IMR-90 (cell line): ENCODE data around the gene RBM42. TPM values are rescaled to one million over a fixed set of nuclear protein-coding genes. Genes with fewer than 3 reads are reported as not detected.

Experiments used
- ATAC-seq: fragments of 200-7000 bp; cut with Tn5 transposase; 2 replicates; pipeline ENCODE4 v1.9.1; 2020; ENCODE audit warnings: low read depth, mild to moderate bottlenecking, moderate library complexity
- BruUV-seq: library from RNA; stranded (reverse); fragments of 400-500 nt; replicated peaks from 2 replicates; lab custom pipeline; 2021; lab: Mats Ljungman, UMichigan
- CTCF ChIA-PET: fragments of 300-600 bp; formaldehyde crosslinking; extraction: SDS; loops from one replicate; lab custom pipeline; 2021; ENCODE audit warnings: antibody characterized with exemption; lab: Yijun Ruan, JAX
- POLR2A ChIA-PET: fragments of 300-600 bp; sonication (Branson Sonifier 250); formaldehyde crosslinking; loops from one replicate; lab custom pipeline; 2022; ENCODE audit warnings: antibody characterized with exemption; ENCODE audit not compliant: unreplicated experiment; lab: Charles Lee
- DNase-seq: peaks from one replicate; pipeline ENCODE4 v3.0.0; 2013
- H2AFZ ChIP-seq: replicated peaks from 2 replicates; pipeline ENCODE3; 2013; ENCODE audit warnings: low read length, mild to moderate bottlenecking; ENCODE audit not compliant: poor library complexity
- H2AK5ac ChIP-seq: 2 replicates; pipeline ENCODE4 v1.6.1; 2013; ENCODE audit warnings: low read depth, low read length, inconsistent platforms
- H2AK9ac ChIP-seq: replicated peaks from 2 replicates; pipeline ENCODE3; 2013; ENCODE audit warnings: mild to moderate bottlenecking, low read depth, low read length, moderate library complexity; ENCODE audit not compliant: poor library complexity
- H2BK120ac ChIP-seq: 2 replicates; pipeline ENCODE4 v1.6.1; 2013; ENCODE audit warnings: low read depth, low read length, inconsistent platforms
- H2BK15ac ChIP-seq: 3 replicates; pipeline ENCODE4 v1.6.1; 2013; ENCODE audit warnings: low read depth, low read length, inconsistent platforms
- H2BK20ac ChIP-seq: 2 replicates; pipeline ENCODE4 v1.6.1; 2013; ENCODE audit warnings: low read depth, mild to moderate bottlenecking, inconsistent platforms, low read length, moderate library complexity
- H2BK5ac ChIP-seq: 2 replicates; pipeline ENCODE4 v1.6.1; 2013; ENCODE audit warnings: mild to moderate bottlenecking, low read depth, low read length, inconsistent platforms; ENCODE audit not compliant: poor library complexity, severe bottlenecking
- H3K14ac ChIP-seq: replicated peaks from 2 replicates; pipeline ENCODE4 v1.6.1; 2013; ENCODE audit warnings: low read depth, low read length, inconsistent platforms
- H3K18ac ChIP-seq: 2 replicates; pipeline ENCODE4 v1.6.1; 2013; ENCODE audit warnings: low read depth, low read length, control low read depth
- H3K23ac ChIP-seq: 2 replicates; pipeline ENCODE4 v1.6.1; 2013; ENCODE audit warnings: low read depth, low read length, inconsistent platforms
- H3K27ac ChIP-seq: 2 replicates; pipeline ENCODE4 v1.5.1; 2013; ENCODE audit warnings: mild to moderate bottlenecking, control low read depth, low read length; ENCODE audit not compliant: insufficient read depth
- H3K27me3 ChIP-seq: 2 replicates; pipeline ENCODE4 v1.6.1; 2013; ENCODE audit warnings: low read length; ENCODE audit not compliant: control insufficient read depth, insufficient read depth
- H3K36me3 ChIP-seq: 2 replicates; pipeline ENCODE4 v1.6.1; 2013; ENCODE audit warnings: low read length, mixed read lengths; ENCODE audit not compliant: control insufficient read depth, insufficient read depth
- H3K4ac ChIP-seq: 2 replicates; pipeline ENCODE4 v1.6.1; 2013; ENCODE audit warnings: low read depth, low read length, inconsistent platforms
- H3K4me1 ChIP-seq: 2 replicates; pipeline ENCODE4 v1.6.1; 2013; ENCODE audit warnings: low read length, mixed read lengths; ENCODE audit not compliant: control insufficient read depth, insufficient read depth
- H3K4me2 ChIP-seq: 2 replicates; pipeline ENCODE4 v1.6.1; 2013; ENCODE audit warnings: low read depth, mild to moderate bottlenecking, control low read depth, low read length, moderate library complexity
- H3K4me3 ChIP-seq: 2 replicates; pipeline ENCODE4 v1.5.1; 2013; ENCODE audit warnings: low read depth, mild to moderate bottlenecking, control low read depth, low read length, moderate library complexity; ENCODE audit not compliant: insufficient read depth
- H3K56ac ChIP-seq: 2 replicates; pipeline ENCODE4 v1.6.1; 2013; ENCODE audit warnings: low read length, inconsistent platforms; ENCODE audit not compliant: insufficient read depth; ENCODE audit errors: extremely low read depth
- H3K79me1 ChIP-seq, 2 experiments: 2 replicates each; pipeline ENCODE4 v1.6.1; 2013; ENCODE audit warnings: low read length in 2 of 2, inconsistent platforms in 1 of 2, low read depth in 1 of 2
- H3K9ac ChIP-seq: 2 replicates; pipeline ENCODE4 v1.6.1; 2013; ENCODE audit warnings: low read depth, low read length, control low read depth
- H3K9me1 ChIP-seq: 2 replicates; pipeline ENCODE4 v1.6.1; 2013; ENCODE audit warnings: low read length, inconsistent platforms; ENCODE audit not compliant: insufficient read depth
- H3K9me3 ChIP-seq: 2 replicates; pipeline ENCODE4 v1.6.1; 2013; ENCODE audit warnings: low read length; ENCODE audit not compliant: control insufficient read depth, insufficient read depth
- H4K20me1 ChIP-seq: 2 replicates; pipeline ENCODE4 v1.6.1; 2013; ENCODE audit warnings: low read length, inconsistent platforms; ENCODE audit not compliant: insufficient read depth
- H4K5ac ChIP-seq: 2 replicates; pipeline ENCODE4 v1.6.1; 2013; ENCODE audit warnings: mild to moderate bottlenecking, low read depth, low read length, control low read depth
- H4K8ac ChIP-seq, 2 experiments: 2 replicates each; pipeline ENCODE4 v1.6.1; 2013; ENCODE audit warnings: low read depth in 2 of 2, low read length in 2 of 2, control low read depth in 1 of 2, inconsistent platforms in 1 of 2
- H4K91ac ChIP-seq: 2 replicates; pipeline ENCODE4 v1.6.1; 2013; ENCODE audit warnings: low read depth, low read length, inconsistent platforms; ENCODE audit not compliant: insufficient read depth
- BHLHE40 ChIP-seq: fragments of 150-350 bp; IDR thresholded peaks from 2 replicates; pipeline ENCODE4 v1.6.1; 2016; ENCODE audit warnings: mild to moderate bottlenecking, low read depth, low read length
- CEBPB ChIP-seq: IDR thresholded peaks from 2 replicates; pipeline ENCODE4 v1.6.1; 2012; ENCODE audit warnings: low read depth, low read length, improper control_type of control experiment
- CHD1 ChIP-seq: IDR thresholded peaks from 2 replicates; pipeline ENCODE4 v1.6.1; 2012; ENCODE audit warnings: low read depth, low read length, improper control_type of control experiment
- ELK1 ChIP-seq: fragments of 150-350 bp; IDR thresholded peaks from 2 replicates; pipeline ENCODE4 v1.6.1; 2016; ENCODE audit warnings: low read depth, mild to moderate bottlenecking, low read length, moderate library complexity, borderline replicate concordance
- FOS ChIP-seq: fragments of 150-350 bp; IDR thresholded peaks from 2 replicates; pipeline ENCODE4 v1.6.1; 2016; ENCODE audit warnings: low read depth, low read length
- MAFK ChIP-seq: IDR thresholded peaks from 2 replicates; pipeline ENCODE4 v1.6.1; 2012; ENCODE audit warnings: low read depth, low read length, improper control_type of control experiment
- MAZ ChIP-seq: IDR thresholded peaks from 2 replicates; pipeline ENCODE4 v1.6.1; 2012; ENCODE audit warnings: low read depth, mild to moderate bottlenecking, low read length, improper control_type of control experiment, moderate library complexity, borderline replicate concordance
- MXI1 ChIP-seq: IDR thresholded peaks from 2 replicates; pipeline ENCODE4 v1.6.1; 2012; ENCODE audit warnings: low read depth, mild to moderate bottlenecking, low read length, moderate library complexity, borderline replicate concordance
- NFE2L2 ChIP-seq: fragments of 150-350 bp; IDR thresholded peaks from 2 replicates; pipeline ENCODE4 v1.6.1; 2016; ENCODE audit warnings: low read depth, mild to moderate bottlenecking, low read length
- POLR2A ChIP-seq: IDR thresholded peaks from 2 replicates; pipeline ENCODE4 v1.6.1; 2012; ENCODE audit warnings: mild to moderate bottlenecking, low read depth, low read length
- RAD21 ChIP-seq: IDR thresholded peaks from 2 replicates; pipeline ENCODE4 v1.6.1; 2012; ENCODE audit warnings: low read length, improper control_type of control experiment
- RCOR1 ChIP-seq: IDR thresholded peaks from 2 replicates; pipeline ENCODE4 v1.6.1; 2012; ENCODE audit warnings: mild to moderate bottlenecking, low read length, improper control_type of control experiment; ENCODE audit not compliant: insufficient replicate concordance
- RFX5 ChIP-seq: IDR thresholded peaks from 2 replicates; pipeline ENCODE4 v1.8.0; 2012; ENCODE audit warnings: low read depth, mild to moderate bottlenecking, low read length, moderate library complexity
- SMC3 ChIP-seq: fragments of 150-350 bp; IDR thresholded peaks from 2 replicates; pipeline ENCODE4 v1.6.1; 2016; ENCODE audit warnings: low read depth, mild to moderate bottlenecking, antibody characterized with exemption, low read length, moderate library complexity
- WGBS, 2 experiments: methylation state at CpG; one replicate each; pipeline versions ENCODE4 v1.1.5 to v1.1.7; 2013; ENCODE audit warnings: missing lambda C conversion rate in 2 of 2; ENCODE audit not compliant: insufficient read length in 1 of 2; ENCODE audit errors: extremely low coverage in 2 of 2; 5-methylcytosine and 5-hydroxymethylcytosine counted together
- dilution Hi-C: fragments of 300-500 bp; cut with HindIII; formaldehyde crosslinking; loops from one replicate; pipeline ENCODE4 v1.14.3; 2018; ENCODE audit warnings: low sequenced_read_pairs; ENCODE audit not compliant: unreplicated experiment
- in situ Hi-C: fragments of 300-500 bp; cut with MboI; formaldehyde crosslinking; loops from 3 replicates; pipeline ENCODE4 v1.14.3; 2019; ENCODE audit warnings: low sequenced_read_pairs, inconsistent platforms, mixed read lengths
- intact Hi-C: fragments of 100-400 bp; cut with micrococcal nuclease; formaldehyde crosslinking; loops from 2 replicates; pipeline ENCODE4 v1.10.0; 2022
- polyA plus RNA-seq, 3 experiments: library from polyadenylated mRNA; depleted of rRNA; stranded (reverse); fragments of >200 nt; gene quantifications; 2 replicates each; pipeline ENCODE4 v1.2.3, GENCODE V29; 2012; ENCODE audit warnings: low replicate concordance in 1 of 3
- total RNA-seq: library from RNA; depleted of rRNA; stranded (reverse); fragments of >200 nt; gene quantifications from 2 replicates; pipeline ENCODE4 v1.2.3, GENCODE V29; 2012
- TF ChIP-seq, protein P1 (sequence below): fragments of 150-350 bp; IDR thresholded peaks from 2 replicates; pipeline ENCODE4 v1.6.1; 2017; ENCODE audit warnings: mild to moderate bottlenecking, antibody characterized with exemption, low read length, low read depth
- TF ChIP-seq, protein P2 (sequence below): conservative IDR thresholded peaks from 2 replicates; pipeline ENCODE4 v1.5.1; 2012; ENCODE audit warnings: mild to moderate bottlenecking, low read depth, low read length, improper control_type of control experiment

The RBM42 gene
- total and polyA plus RNA-seq, 2 of the 4 experiments (the other 2 are of a cell fraction): 19.0 to 41.5 TPM

DNA sequence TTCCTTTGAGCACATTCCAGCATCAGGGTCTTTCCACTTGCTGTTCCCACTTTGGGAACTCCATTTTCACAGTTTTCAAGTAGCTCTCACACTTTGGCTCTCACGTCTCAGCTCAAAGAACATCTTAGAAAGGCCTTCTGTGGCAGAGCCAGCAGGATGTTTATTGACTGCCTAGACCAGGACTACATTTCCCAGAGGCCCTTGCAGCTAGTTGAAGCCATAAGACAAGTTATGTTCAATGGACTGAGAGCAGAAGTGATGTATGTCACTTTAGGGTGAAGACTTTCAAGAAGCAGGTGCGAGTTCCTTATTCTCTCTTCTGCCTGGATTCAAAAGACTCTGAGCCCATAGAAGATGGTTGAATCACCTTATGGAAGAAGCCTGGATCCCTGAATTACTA, 20.6 kb upstream of the RBM42 start:
- dilution Hi-C loops: no loop called here
- H3K79me1 ChIP-seq: peaks cover 0 to 5% of the 10 kb centered on the region in 2 experiments; a peak in 1 of 4 replicates
- TF ChIP-seq RAD21: no peak
- no peak for TF ChIP-seq POLR2A
- TF ChIP-seq MAZ: no peak
- TF ChIP-seq FOS: no peak
- no peak for TF ChIP-seq ELK1
- TF ChIP-seq MXI1: no peak
- TF ChIP-seq BHLHE40: no peak
- no peak for TF ChIP-seq MAFK
- no peak for TF ChIP-seq NFE2L2
- TF ChIP-seq CEBPB: no peak
- no peak for TF ChIP-seq CHD1
- no peak for TF ChIP-seq RCOR1
- TF ChIP-seq SMC3: no peak
- TF ChIP-seq, protein P1, sequence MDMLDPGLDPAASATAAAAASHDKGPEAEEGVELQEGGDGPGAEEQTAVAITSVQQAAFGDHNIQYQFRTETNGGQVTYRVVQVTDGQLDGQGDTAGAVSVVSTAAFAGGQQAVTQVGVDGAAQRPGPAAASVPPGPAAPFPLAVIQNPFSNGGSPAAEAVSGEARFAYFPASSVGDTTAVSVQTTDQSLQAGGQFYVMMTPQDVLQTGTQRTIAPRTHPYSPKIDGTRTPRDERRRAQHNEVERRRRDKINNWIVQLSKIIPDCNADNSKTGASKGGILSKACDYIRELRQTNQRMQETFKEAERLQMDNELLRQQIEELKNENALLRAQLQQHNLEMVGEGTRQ: no peak
- TF ChIP-seq, protein P2, sequence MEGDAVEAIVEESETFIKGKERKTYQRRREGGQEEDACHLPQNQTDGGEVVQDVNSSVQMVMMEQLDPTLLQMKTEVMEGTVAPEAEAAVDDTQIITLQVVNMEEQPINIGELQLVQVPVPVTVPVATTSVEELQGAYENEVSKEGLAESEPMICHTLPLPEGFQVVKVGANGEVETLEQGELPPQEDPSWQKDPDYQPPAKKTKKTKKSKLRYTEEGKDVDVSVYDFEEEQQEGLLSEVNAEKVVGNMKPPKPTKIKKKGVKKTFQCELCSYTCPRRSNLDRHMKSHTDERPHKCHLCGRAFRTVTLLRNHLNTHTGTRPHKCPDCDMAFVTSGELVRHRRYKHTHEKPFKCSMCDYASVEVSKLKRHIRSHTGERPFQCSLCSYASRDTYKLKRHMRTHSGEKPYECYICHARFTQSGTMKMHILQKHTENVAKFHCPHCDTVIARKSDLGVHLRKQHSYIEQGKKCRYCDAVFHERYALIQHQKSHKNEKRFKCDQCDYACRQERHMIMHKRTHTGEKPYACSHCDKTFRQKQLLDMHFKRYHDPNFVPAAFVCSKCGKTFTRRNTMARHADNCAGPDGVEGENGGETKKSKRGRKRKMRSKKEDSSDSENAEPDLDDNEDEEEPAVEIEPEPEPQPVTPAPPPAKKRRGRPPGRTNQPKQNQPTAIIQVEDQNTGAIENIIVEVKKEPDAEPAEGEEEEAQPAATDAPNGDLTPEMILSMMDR: no peak
- no peak for TF ChIP-seq RFX5
- no peak overlapping the region for H2BK15ac ChIP-seq
- H4K20me1 ChIP-seq: no peaks in the 10 kb centered on the region
- H3K18ac ChIP-seq: no peak overlapping the region
- no peak overlapping the region for H3K4me2 ChIP-seq
- H2AFZ ChIP-seq: no peak overlapping the region
- WGBS, 2 experiments: no CpG with 5 or more reads among the region's 2 CpGs
- H3K23ac ChIP-seq: no peak overlapping the region
- no peak overlapping the region for H4K91ac ChIP-seq
- ATAC-seq (no peak), DNase-seq (no peak)
- no peak overlapping the region for H3K4me3 ChIP-seq
- H2BK120ac ChIP-seq: no peak overlapping the region
- intact Hi-C loops: no loop called here
- H4K5ac ChIP-seq: no peak overlapping the region
- H2AK9ac ChIP-seq: no peak overlapping the region
- peaks cover 6% of the 10 kb centered on the region for H3K9me3 ChIP-seq
- no peak overlapping the region for H3K9ac ChIP-seq
- no peak overlapping the region for H3K27ac ChIP-seq
- H3K14ac ChIP-seq: no peak overlapping the region
- no peak overlapping the region for H4K8ac ChIP-seq
- in situ Hi-C loops: no loop called here
- no peak overlapping the region for H2BK20ac ChIP-seq
- no peak overlapping the region for H2BK5ac ChIP-seq
- H2AK5ac ChIP-seq: no peak overlapping the region
- POLR2A ChIA-PET: no interaction called here
- H3K4ac ChIP-seq: no peak overlapping the region
- BruUV-seq: no TSS peak
- H3K27me3 ChIP-seq: no peaks in the 10 kb centered on the region
- H3K36me3 ChIP-seq: no peaks in the 10 kb centered on the region
- H3K4me1 ChIP-seq: no peaks in the 10 kb centered on the region
- H3K9me1 ChIP-seq: peaks cover 7% of the 10 kb centered on the region; the same call in 1 of the 2 replicates
- H3K56ac ChIP-seq: no peak overlapping the region
- CTCF ChIA-PET: no interaction called here
